IMR-90 (cell line): ENCODE results near the gene ATG10. TPM values are rescaled to one million over a fixed set of nuclear protein-coding genes. Genes with fewer than 3 reads are reported as not detected.

Experiments used
- ATAC-seq: fragments of 200-7000 bp; cut with Tn5 transposase; 2 replicates; pipeline ENCODE4 v1.9.1; 2020; ENCODE audit warnings: low read depth, mild to moderate bottlenecking, moderate library complexity
- BruUV-seq: library from RNA; stranded (reverse); fragments of 400-500 nt; replicated peaks from 2 replicates; lab custom pipeline; 2021; lab: Mats Ljungman, UMichigan
- CTCF ChIA-PET: fragments of 300-600 bp; formaldehyde crosslinking; extraction: SDS; loops from one replicate; lab custom pipeline; 2021; ENCODE audit warnings: antibody characterized with exemption; lab: Yijun Ruan, JAX
- POLR2A ChIA-PET: fragments of 300-600 bp; sonication (Branson Sonifier 250); formaldehyde crosslinking; loops from one replicate; lab custom pipeline; 2022; ENCODE audit warnings: antibody characterized with exemption; ENCODE audit not compliant: unreplicated experiment; lab: Charles Lee
- DNase-seq: peaks from one replicate; pipeline ENCODE4 v3.0.0; 2013
- H2AFZ ChIP-seq: replicated peaks from 2 replicates; pipeline ENCODE3; 2013; ENCODE audit warnings: low read length, mild to moderate bottlenecking; ENCODE audit not compliant: poor library complexity
- H2AK5ac ChIP-seq: 2 replicates; pipeline ENCODE4 v1.6.1; 2013; ENCODE audit warnings: low read depth, low read length, inconsistent platforms
- H2AK9ac ChIP-seq: replicated peaks from 2 replicates; pipeline ENCODE3; 2013; ENCODE audit warnings: mild to moderate bottlenecking, low read depth, low read length, moderate library complexity; ENCODE audit not compliant: poor library complexity
- H2BK120ac ChIP-seq: 2 replicates; pipeline ENCODE4 v1.6.1; 2013; ENCODE audit warnings: low read depth, low read length, inconsistent platforms
- H2BK15ac ChIP-seq: 3 replicates; pipeline ENCODE4 v1.6.1; 2013; ENCODE audit warnings: low read depth, low read length, inconsistent platforms
- H2BK20ac ChIP-seq: 2 replicates; pipeline ENCODE4 v1.6.1; 2013; ENCODE audit warnings: low read depth, mild to moderate bottlenecking, inconsistent platforms, low read length, moderate library complexity
- H2BK5ac ChIP-seq: 2 replicates; pipeline ENCODE4 v1.6.1; 2013; ENCODE audit warnings: mild to moderate bottlenecking, low read depth, low read length, inconsistent platforms; ENCODE audit not compliant: poor library complexity, severe bottlenecking
- H3K14ac ChIP-seq: replicated peaks from 2 replicates; pipeline ENCODE4 v1.6.1; 2013; ENCODE audit warnings: low read depth, low read length, inconsistent platforms
- H3K18ac ChIP-seq: 2 replicates; pipeline ENCODE4 v1.6.1; 2013; ENCODE audit warnings: low read depth, low read length, control low read depth
- H3K23ac ChIP-seq: 2 replicates; pipeline ENCODE4 v1.6.1; 2013; ENCODE audit warnings: low read depth, low read length, inconsistent platforms
- H3K27ac ChIP-seq: 2 replicates; pipeline ENCODE4 v1.5.1; 2013; ENCODE audit warnings: mild to moderate bottlenecking, control low read depth, low read length; ENCODE audit not compliant: insufficient read depth
- H3K27me3 ChIP-seq: 2 replicates; pipeline ENCODE4 v1.6.1; 2013; ENCODE audit warnings: low read length; ENCODE audit not compliant: control insufficient read depth, insufficient read depth
- H3K36me3 ChIP-seq: 2 replicates; pipeline ENCODE4 v1.6.1; 2013; ENCODE audit warnings: low read length, mixed read lengths; ENCODE audit not compliant: control insufficient read depth, insufficient read depth
- H3K4ac ChIP-seq: 2 replicates; pipeline ENCODE4 v1.6.1; 2013; ENCODE audit warnings: low read depth, low read length, inconsistent platforms
- H3K4me1 ChIP-seq: 2 replicates; pipeline ENCODE4 v1.6.1; 2013; ENCODE audit warnings: low read length, mixed read lengths; ENCODE audit not compliant: control insufficient read depth, insufficient read depth
- H3K4me2 ChIP-seq: 2 replicates; pipeline ENCODE4 v1.6.1; 2013; ENCODE audit warnings: low read depth, mild to moderate bottlenecking, control low read depth, low read length, moderate library complexity
- H3K4me3 ChIP-seq: 2 replicates; pipeline ENCODE4 v1.5.1; 2013; ENCODE audit warnings: low read depth, mild to moderate bottlenecking, control low read depth, low read length, moderate library complexity; ENCODE audit not compliant: insufficient read depth
- H3K56ac ChIP-seq: 2 replicates; pipeline ENCODE4 v1.6.1; 2013; ENCODE audit warnings: low read length, inconsistent platforms; ENCODE audit not compliant: insufficient read depth; ENCODE audit errors: extremely low read depth
- H3K79me1 ChIP-seq, 2 experiments: 2 replicates each; pipeline ENCODE4 v1.6.1; 2013; ENCODE audit warnings: low read length in 2 of 2, inconsistent platforms in 1 of 2, low read depth in 1 of 2
- H3K9ac ChIP-seq: 2 replicates; pipeline ENCODE4 v1.6.1; 2013; ENCODE audit warnings: low read depth, low read length, control low read depth
- H3K9me1 ChIP-seq: 2 replicates; pipeline ENCODE4 v1.6.1; 2013; ENCODE audit warnings: low read length, inconsistent platforms; ENCODE audit not compliant: insufficient read depth
- H3K9me3 ChIP-seq: 2 replicates; pipeline ENCODE4 v1.6.1; 2013; ENCODE audit warnings: low read length; ENCODE audit not compliant: control insufficient read depth, insufficient read depth
- H4K20me1 ChIP-seq: 2 replicates; pipeline ENCODE4 v1.6.1; 2013; ENCODE audit warnings: low read length, inconsistent platforms; ENCODE audit not compliant: insufficient read depth
- H4K5ac ChIP-seq: 2 replicates; pipeline ENCODE4 v1.6.1; 2013; ENCODE audit warnings: mild to moderate bottlenecking, low read depth, low read length, control low read depth
- H4K8ac ChIP-seq, 2 experiments: 2 replicates each; pipeline ENCODE4 v1.6.1; 2013; ENCODE audit warnings: low read depth in 2 of 2, low read length in 2 of 2, control low read depth in 1 of 2, inconsistent platforms in 1 of 2
- H4K91ac ChIP-seq: 2 replicates; pipeline ENCODE4 v1.6.1; 2013; ENCODE audit warnings: low read depth, low read length, inconsistent platforms; ENCODE audit not compliant: insufficient read depth
- BHLHE40 ChIP-seq: fragments of 150-350 bp; IDR thresholded peaks from 2 replicates; pipeline ENCODE4 v1.6.1; 2016; ENCODE audit warnings: mild to moderate bottlenecking, low read depth, low read length
- CEBPB ChIP-seq: IDR thresholded peaks from 2 replicates; pipeline ENCODE4 v1.6.1; 2012; ENCODE audit warnings: low read depth, low read length, improper control_type of control experiment
- CHD1 ChIP-seq: IDR thresholded peaks from 2 replicates; pipeline ENCODE4 v1.6.1; 2012; ENCODE audit warnings: low read depth, low read length, improper control_type of control experiment
- FOS ChIP-seq: fragments of 150-350 bp; IDR thresholded peaks from 2 replicates; pipeline ENCODE4 v1.6.1; 2016; ENCODE audit warnings: low read depth, low read length
- MAFK ChIP-seq: IDR thresholded peaks from 2 replicates; pipeline ENCODE4 v1.6.1; 2012; ENCODE audit warnings: low read depth, low read length, improper control_type of control experiment
- MAZ ChIP-seq: IDR thresholded peaks from 2 replicates; pipeline ENCODE4 v1.6.1; 2012; ENCODE audit warnings: low read depth, mild to moderate bottlenecking, low read length, improper control_type of control experiment, moderate library complexity, borderline replicate concordance
- MXI1 ChIP-seq: IDR thresholded peaks from 2 replicates; pipeline ENCODE4 v1.6.1; 2012; ENCODE audit warnings: low read depth, mild to moderate bottlenecking, low read length, moderate library complexity, borderline replicate concordance
- NFE2L2 ChIP-seq: fragments of 150-350 bp; IDR thresholded peaks from 2 replicates; pipeline ENCODE4 v1.6.1; 2016; ENCODE audit warnings: low read depth, mild to moderate bottlenecking, low read length
- POLR2A ChIP-seq: IDR thresholded peaks from 2 replicates; pipeline ENCODE4 v1.6.1; 2012; ENCODE audit warnings: mild to moderate bottlenecking, low read depth, low read length
- RAD21 ChIP-seq: IDR thresholded peaks from 2 replicates; pipeline ENCODE4 v1.6.1; 2012; ENCODE audit warnings: low read length, improper control_type of control experiment
- RCOR1 ChIP-seq: IDR thresholded peaks from 2 replicates; pipeline ENCODE4 v1.6.1; 2012; ENCODE audit warnings: mild to moderate bottlenecking, low read length, improper control_type of control experiment; ENCODE audit not compliant: insufficient replicate concordance
- RFX5 ChIP-seq: IDR thresholded peaks from 2 replicates; pipeline ENCODE4 v1.8.0; 2012; ENCODE audit warnings: low read depth, mild to moderate bottlenecking, low read length, moderate library complexity
- SMC3 ChIP-seq: fragments of 150-350 bp; IDR thresholded peaks from 2 replicates; pipeline ENCODE4 v1.6.1; 2016; ENCODE audit warnings: low read depth, mild to moderate bottlenecking, antibody characterized with exemption, low read length, moderate library complexity
- WGBS, 2 experiments: methylation state at CpG; one replicate each; pipeline versions ENCODE4 v1.1.5 to v1.1.7; 2013; ENCODE audit warnings: missing lambda C conversion rate in 2 of 2; ENCODE audit not compliant: insufficient read length in 1 of 2; ENCODE audit errors: extremely low coverage in 2 of 2; 5-methylcytosine and 5-hydroxymethylcytosine counted together
- dilution Hi-C: fragments of 300-500 bp; cut with HindIII; formaldehyde crosslinking; loops from one replicate; pipeline ENCODE4 v1.14.3; 2018; ENCODE audit warnings: low sequenced_read_pairs; ENCODE audit not compliant: unreplicated experiment
- in situ Hi-C: fragments of 300-500 bp; cut with MboI; formaldehyde crosslinking; loops from 3 replicates; pipeline ENCODE4 v1.14.3; 2019; ENCODE audit warnings: low sequenced_read_pairs, inconsistent platforms, mixed read lengths
- intact Hi-C: fragments of 100-400 bp; cut with micrococcal nuclease; formaldehyde crosslinking; loops from 2 replicates; pipeline ENCODE4 v1.10.0; 2022
- polyA plus RNA-seq, 3 experiments: library from polyadenylated mRNA; depleted of rRNA; stranded (reverse); fragments of >200 nt; gene quantifications; 2 replicates each; pipeline ENCODE4 v1.2.3, GENCODE V29; 2012; ENCODE audit warnings: low replicate concordance in 1 of 3
- total RNA-seq: library from RNA; depleted of rRNA; stranded (reverse); fragments of >200 nt; gene quantifications from 2 replicates; pipeline ENCODE4 v1.2.3, GENCODE V29; 2012
- TF ChIP-seq, protein P1 (sequence below): fragments of 150-350 bp; IDR thresholded peaks from 2 replicates; pipeline ENCODE4 v1.6.1; 2017; ENCODE audit warnings: mild to moderate bottlenecking, antibody characterized with exemption, low read length, low read depth
- TF ChIP-seq, protein P2 (sequence below): fragments of 150-350 bp; IDR thresholded peaks from 2 replicates; pipeline ENCODE4 v1.6.1; 2016; ENCODE audit warnings: low read depth, mild to moderate bottlenecking, low read length, moderate library complexity, borderline replicate concordance

The ATG10 gene
- total and polyA plus RNA-seq, 2 of the 4 experiments (the other 2 are of a cell fraction), result 3.4 to 8.1 TPM

GRCh38 chr5:81969912-81970311, 1.9 kb upstream of the ATG10 start:
- Histone ChIP-seq H3K4ac (no peak overlapping the region), H4K5ac (no peak overlapping the region), H3K9me3 (no peaks in the 10 kb centered on the region), H3K18ac (no peak overlapping the region), H3K79me1 (peaks cover 3 to 5% of the 10 kb centered on the region in 2 experiments; a peak in 1 of 4 replicates), H2BK20ac (no peak overlapping the region), H2BK120ac (no peak overlapping the region), H3K23ac (no peak overlapping the region), H2BK15ac (no peak overlapping the region), H3K36me3 (no peaks in the 10 kb centered on the region), H3K4me2 (no peak overlapping the region), H4K8ac (no peak overlapping the region), H3K9ac (no peak overlapping the region), H3K56ac (no peak overlapping the region), H4K91ac (no peak overlapping the region), H2AK5ac (no peak overlapping the region), H3K9me1 (no peaks in the 10 kb centered on the region; the same call in 1 of the 2 replicates), H4K20me1 (no peaks in the 10 kb centered on the region; the same call in 1 of the 2 replicates), H3K14ac (no peak overlapping the region), H2BK5ac (no peak overlapping the region), H2AFZ (no peak overlapping the region), H3K27me3 (no peaks in the 10 kb centered on the region), H3K4me3 (no peak overlapping the region), H3K4me1 (no peaks in the 10 kb centered on the region), H2AK9ac (no peak overlapping the region), H3K27ac (no peak overlapping the region)
- DNase-seq (no peak), ATAC-seq (no peak)
- POLR2A ChIA-PET, result no interaction called here
- no TSS peak for BruUV-seq
- dilution Hi-C loops (no loop called here), intact Hi-C loops (loop anchor here (2.0 kb wide), 2 partner anchors 197 to 219 kb away; partner anchors contain the start of gene SSBP2), in situ Hi-C loops (no loop called here)
- TF ChIP-seq CEBPB (no peak), CHD1 (no peak), NFE2L2 (no peak), MAFK (no peak), POLR2A (no peak), BHLHE40 (no peak), RFX5 (no peak), MXI1 (no peak), RCOR1 (no peak), SMC3 (no peak), MAZ (no peak), RAD21 (no peak), FOS (no peak)
- TF ChIP-seq, protein P1, sequence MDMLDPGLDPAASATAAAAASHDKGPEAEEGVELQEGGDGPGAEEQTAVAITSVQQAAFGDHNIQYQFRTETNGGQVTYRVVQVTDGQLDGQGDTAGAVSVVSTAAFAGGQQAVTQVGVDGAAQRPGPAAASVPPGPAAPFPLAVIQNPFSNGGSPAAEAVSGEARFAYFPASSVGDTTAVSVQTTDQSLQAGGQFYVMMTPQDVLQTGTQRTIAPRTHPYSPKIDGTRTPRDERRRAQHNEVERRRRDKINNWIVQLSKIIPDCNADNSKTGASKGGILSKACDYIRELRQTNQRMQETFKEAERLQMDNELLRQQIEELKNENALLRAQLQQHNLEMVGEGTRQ, result no peak
- TF ChIP-seq, protein P2, sequence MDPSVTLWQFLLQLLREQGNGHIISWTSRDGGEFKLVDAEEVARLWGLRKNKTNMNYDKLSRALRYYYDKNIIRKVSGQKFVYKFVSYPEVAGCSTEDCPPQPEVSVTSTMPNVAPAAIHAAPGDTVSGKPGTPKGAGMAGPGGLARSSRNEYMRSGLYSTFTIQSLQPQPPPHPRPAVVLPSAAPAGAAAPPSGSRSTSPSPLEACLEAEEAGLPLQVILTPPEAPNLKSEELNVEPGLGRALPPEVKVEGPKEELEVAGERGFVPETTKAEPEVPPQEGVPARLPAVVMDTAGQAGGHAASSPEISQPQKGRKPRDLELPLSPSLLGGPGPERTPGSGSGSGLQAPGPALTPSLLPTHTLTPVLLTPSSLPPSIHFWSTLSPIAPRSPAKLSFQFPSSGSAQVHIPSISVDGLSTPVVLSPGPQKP, result no peak
- 100% methylated on average over 1 of the region's 2 CpGs; no CpG with 5 or more reads in 1 of the 2 experiments for WGBS, 2 experiments
- CTCF ChIA-PET, result no interaction called here
